ENCODE results near the gene MYCL.

MYCL gene

DNA sequence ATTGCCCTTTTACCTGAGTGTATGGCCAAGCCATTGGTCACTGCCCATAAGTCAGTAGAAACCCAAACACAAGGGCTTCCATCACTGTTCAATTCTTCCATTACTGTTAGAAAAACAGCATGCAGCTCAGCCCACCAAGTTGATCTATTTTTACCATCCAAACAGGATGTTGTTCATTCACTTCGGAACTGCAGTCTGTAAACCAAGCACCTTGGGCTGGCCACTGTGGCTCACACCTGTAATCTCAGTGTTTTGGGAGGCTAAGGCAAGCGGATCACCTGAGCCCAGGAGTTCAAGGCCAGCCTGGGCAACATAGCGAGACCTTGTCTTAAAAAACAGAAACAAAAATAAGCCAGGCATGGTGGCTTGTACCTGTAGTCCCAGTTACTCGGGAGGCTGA, 44.5 kb upstream of the MYCL start:
- ATAC-seq = no peak
- TF ChIP-seq ZNF8 (CRISPR knock-in tag; IDR thresholded peaks at IDR 0.05) (no peak), ESRRG (CRISPR knock-in tag; IDR thresholded peaks at IDR 0.05) (no peak), ZNF70 (CRISPR knock-in tag; IDR thresholded peaks at IDR 0.05) (no peak), ZFP30 (CRISPR knock-in tag; IDR thresholded peaks at IDR 0.05) (no peak), ZFP3 (CRISPR knock-in tag; IDR thresholded peaks at IDR 0.05) (no peak), TCF4 (CRISPR knock-in tag; IDR thresholded peaks at IDR 0.05; ENCODE audit: borderline replicate concordance) (no peak), PPARA (CRISPR knock-in tag; IDR thresholded peaks at IDR 0.05; ENCODE audit: borderline replicate concordance) (no peak), SNAI2 (CRISPR knock-in tag; IDR thresholded peaks at IDR 0.05) (no peak), ISL1 (CRISPR knock-in tag; IDR thresholded peaks at IDR 0.05) (no peak), RARB (CRISPR knock-in tag; IDR thresholded peaks at IDR 0.05) (no peak)
- TF ChIP-seq, protein P1, sequence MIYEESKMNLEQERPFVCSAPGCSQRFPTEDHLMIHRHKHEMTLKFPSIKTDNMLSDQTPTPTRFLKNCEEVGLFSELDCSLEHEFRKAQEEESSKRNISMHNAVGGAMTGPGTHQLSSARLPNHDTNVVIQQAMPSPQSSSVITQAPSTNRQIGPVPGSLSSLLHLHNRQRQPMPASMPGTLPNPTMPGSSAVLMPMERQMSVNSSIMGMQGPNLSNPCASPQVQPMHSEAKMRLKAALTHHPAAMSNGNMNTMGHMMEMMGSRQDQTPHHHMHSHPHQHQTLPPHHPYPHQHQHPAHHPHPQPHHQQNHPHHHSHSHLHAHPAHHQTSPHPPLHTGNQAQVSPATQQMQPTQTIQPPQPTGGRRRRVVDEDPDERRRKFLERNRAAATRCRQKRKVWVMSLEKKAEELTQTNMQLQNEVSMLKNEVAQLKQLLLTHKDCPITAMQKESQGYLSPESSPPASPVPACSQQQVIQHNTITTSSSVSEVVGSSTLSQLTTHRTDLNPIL (CRISPR knock-in tag; IDR thresholded peaks at IDR 0.05; ENCODE audit: low read depth) = no peak
- TF ChIP-seq, protein P2, sequence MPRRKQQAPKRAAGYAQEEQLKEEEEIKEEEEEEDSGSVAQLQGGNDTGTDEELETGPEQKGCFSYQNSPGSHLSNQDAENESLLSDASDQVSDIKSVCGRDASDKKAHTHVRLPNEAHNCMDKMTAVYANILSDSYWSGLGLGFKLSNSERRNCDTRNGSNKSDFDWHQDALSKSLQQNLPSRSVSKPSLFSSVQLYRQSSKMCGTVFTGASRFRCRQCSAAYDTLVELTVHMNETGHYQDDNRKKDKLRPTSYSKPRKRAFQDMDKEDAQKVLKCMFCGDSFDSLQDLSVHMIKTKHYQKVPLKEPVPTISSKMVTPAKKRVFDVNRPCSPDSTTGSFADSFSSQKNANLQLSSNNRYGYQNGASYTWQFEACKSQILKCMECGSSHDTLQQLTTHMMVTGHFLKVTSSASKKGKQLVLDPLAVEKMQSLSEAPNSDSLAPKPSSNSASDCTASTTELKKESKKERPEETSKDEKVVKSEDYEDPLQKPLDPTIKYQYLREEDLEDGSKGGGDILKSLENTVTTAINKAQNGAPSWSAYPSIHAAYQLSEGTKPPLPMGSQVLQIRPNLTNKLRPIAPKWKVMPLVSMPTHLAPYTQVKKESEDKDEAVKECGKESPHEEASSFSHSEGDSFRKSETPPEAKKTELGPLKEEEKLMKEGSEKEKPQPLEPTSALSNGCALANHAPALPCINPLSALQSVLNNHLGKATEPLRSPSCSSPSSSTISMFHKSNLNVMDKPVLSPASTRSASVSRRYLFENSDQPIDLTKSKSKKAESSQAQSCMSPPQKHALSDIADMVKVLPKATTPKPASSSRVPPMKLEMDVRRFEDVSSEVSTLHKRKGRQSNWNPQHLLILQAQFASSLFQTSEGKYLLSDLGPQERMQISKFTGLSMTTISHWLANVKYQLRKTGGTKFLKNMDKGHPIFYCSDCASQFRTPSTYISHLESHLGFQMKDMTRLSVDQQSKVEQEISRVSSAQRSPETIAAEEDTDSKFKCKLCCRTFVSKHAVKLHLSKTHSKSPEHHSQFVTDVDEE (CRISPR knock-in tag; IDR thresholded peaks at IDR 0.05) = no peak
- TF ChIP-seq, protein P3, sequence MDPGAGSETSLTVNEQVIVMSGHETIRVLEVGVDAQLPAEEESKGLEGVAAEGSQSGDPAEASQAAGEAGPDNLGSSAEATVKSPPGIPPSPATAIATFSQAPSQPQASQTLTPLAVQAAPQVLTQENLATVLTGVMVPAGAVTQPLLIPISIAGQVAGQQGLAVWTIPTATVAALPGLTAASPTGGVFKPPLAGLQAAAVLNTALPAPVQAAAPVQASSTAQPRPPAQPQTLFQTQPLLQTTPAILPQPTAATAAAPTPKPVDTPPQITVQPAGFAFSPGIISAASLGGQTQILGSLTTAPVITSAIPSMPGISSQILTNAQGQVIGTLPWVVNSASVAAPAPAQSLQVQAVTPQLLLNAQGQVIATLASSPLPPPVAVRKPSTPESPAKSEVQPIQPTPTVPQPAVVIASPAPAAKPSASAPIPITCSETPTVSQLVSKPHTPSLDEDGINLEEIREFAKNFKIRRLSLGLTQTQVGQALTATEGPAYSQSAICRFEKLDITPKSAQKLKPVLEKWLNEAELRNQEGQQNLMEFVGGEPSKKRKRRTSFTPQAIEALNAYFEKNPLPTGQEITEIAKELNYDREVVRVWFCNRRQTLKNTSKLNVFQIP (CRISPR knock-in tag; IDR thresholded peaks at IDR 0.05; ENCODE audit: borderline replicate concordance, low read depth) = no peak

DNA sequence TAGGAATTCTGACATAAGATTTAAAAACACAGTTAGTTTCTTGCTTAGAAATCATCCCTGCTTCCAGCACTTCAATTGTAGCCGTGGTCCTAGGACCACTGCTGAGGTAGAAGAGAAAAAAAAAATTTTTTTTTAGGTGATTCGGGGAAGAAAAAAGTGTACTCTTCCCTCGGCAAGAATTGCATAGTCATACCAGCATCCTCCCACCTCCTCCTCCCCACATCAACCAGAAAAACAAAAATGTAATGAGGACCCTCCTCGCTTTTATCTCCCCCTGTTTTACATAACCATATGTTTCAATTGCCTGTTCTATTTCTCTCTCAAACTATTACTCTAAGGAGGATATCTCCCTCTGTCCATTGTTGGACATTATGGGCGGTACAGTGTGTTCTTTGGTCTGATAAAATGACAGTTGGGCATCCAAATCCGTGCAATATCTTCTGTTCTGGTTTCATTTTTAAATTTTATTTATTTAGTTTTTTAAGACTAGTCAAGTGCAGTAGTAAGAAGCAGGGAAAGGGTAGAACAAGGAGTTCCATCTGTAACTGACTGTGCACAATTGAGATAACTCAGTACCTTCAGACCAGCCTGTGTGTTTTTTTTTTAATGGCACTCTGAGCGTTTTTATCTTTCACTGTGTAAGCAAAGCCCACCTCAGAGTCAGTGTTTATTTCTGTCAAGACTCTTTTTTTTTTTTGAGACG, 42.8 kb upstream of the MYCL start:
- ATAC-seq = no peak
- TF ChIP-seq ISL1 (CRISPR knock-in tag; IDR thresholded peaks at IDR 0.05) (no peak), OSR1 (CRISPR knock-in tag; IDR thresholded peaks at IDR 0.05) (no peak), ESRRG (CRISPR knock-in tag; IDR thresholded peaks at IDR 0.05) (no peak), ARNTL (CRISPR knock-in tag; IDR thresholded peaks at IDR 0.05; ENCODE audit: borderline replicate concordance, low read depth) (no peak), GLIS3 (CRISPR knock-in tag; IDR thresholded peaks at IDR 0.05) (no peak), TCF4 (CRISPR knock-in tag; IDR thresholded peaks at IDR 0.05; ENCODE audit: borderline replicate concordance) (no peak), ZNF565 (CRISPR knock-in tag; conservative IDR thresholded peaks at IDR 0.05; ENCODE audit: low read depth) (no peak), CSDC2 (CRISPR knock-in tag; IDR thresholded peaks at IDR 0.05) (no peak), ZNF8 (CRISPR knock-in tag; IDR thresholded peaks at IDR 0.05) (no peak), ZNF70 (CRISPR knock-in tag; IDR thresholded peaks at IDR 0.05) (no peak), RARB (CRISPR knock-in tag; IDR thresholded peaks at IDR 0.05) (no peak), ZC3H10 (CRISPR knock-in tag; IDR thresholded peaks at IDR 0.05) (no peak), PPARA (CRISPR knock-in tag; IDR thresholded peaks at IDR 0.05; ENCODE audit: borderline replicate concordance) (no peak), ZFP3 (CRISPR knock-in tag; IDR thresholded peaks at IDR 0.05) (no peak), SNAI2 (CRISPR knock-in tag; IDR thresholded peaks at IDR 0.05) (no peak), ZFP30 (CRISPR knock-in tag; IDR thresholded peaks at IDR 0.05) (no peak)
- TF ChIP-seq, protein P1 (CRISPR knock-in tag; IDR thresholded peaks at IDR 0.05; ENCODE audit: low read depth) = no peak
- TF ChIP-seq, protein P4, sequence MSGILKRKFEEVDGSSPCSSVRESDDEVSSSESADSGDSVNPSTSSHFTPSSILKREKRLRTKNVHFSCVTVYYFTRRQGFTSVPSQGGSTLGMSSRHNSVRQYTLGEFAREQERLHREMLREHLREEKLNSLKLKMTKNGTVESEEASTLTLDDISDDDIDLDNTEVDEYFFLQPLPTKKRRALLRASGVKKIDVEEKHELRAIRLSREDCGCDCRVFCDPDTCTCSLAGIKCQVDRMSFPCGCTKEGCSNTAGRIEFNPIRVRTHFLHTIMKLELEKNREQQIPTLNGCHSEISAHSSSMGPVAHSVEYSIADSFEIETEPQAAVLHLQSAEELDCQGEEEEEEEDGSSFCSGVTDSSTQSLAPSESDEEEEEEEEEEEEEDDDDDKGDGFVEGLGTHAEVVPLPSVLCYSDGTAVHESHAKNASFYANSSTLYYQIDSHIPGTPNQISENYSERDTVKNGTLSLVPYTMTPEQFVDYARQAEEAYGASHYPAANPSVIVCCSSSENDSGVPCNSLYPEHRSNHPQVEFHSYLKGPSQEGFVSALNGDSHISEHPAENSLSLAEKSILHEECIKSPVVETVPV (CRISPR knock-in tag; IDR thresholded peaks at IDR 0.05) = no peak
- TF ChIP-seq, protein P3 (CRISPR knock-in tag; IDR thresholded peaks at IDR 0.05; ENCODE audit: borderline replicate concordance, low read depth) = no peak

Data from SK-N-SH treated with all-trans-retinoic acid at 6 μM for 48 hours (cell line).